ENCODE results near the gene GRIA4. TPM values are rescaled to one million over a fixed set of nuclear protein-coding genes. Genes with fewer than 3 reads are reported as not detected.

The GRIA4 gene
- total and polyA plus RNA-seq, 2 experiments from 2014 or later: 1.3 to 3.7 TPM

DNA sequence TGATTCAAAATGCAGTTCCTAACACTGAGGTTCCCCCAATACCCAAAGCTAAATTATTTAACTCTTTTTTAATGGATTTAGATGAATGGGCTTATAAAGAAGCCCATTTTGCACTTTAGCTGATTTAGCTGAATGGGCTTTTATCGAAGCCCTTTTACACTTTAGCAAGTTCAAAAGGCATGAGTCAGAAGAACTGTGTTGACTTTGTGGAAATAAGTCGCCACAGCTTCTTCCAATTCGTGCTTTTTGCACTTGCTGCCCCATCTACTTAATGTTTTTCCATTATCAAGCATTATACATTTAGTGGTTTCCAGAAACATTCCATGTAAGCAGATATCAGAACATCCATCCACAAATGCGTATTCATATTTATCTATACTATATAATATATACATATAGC lies 20.5 kb upstream of the GRIA4 start:
- Histone ChIP-seq H3K79me2 (no peaks in the 10 kb centered on the region), H3K9me2 (replicated peaks; ENCODE audit: insufficient read depth) (no peaks in the 10 kb centered on the region), H2AFZ (no peak overlapping the region), H3K27me3 (no peaks in the 10 kb centered on the region), H3K4me2 (no peak overlapping the region), H3K4me3 (no peak overlapping the region), H3K27ac (no peak overlapping the region), H3K36me3 (replicated peaks; ENCODE audit: insufficient read depth, low read depth) (no peaks in the 10 kb centered on the region), H3K9me3 (ENCODE audit: low read depth) (no peaks in the 10 kb centered on the region), H4K20me1 (ENCODE audit: insufficient read depth, poor library complexity, severe bottlenecking) (no peaks in the 10 kb centered on the region), H3K4me1 (ENCODE audit: insufficient read depth) (no peaks in the 10 kb centered on the region)
- no peak for DNase-seq (ENCODE audit: low spot score)
- 76% methylated on average over 4 of the region's 4 CpGs for WGBS (ENCODE audit: low lambda C conversion rate, missing lambda C conversion rate)
- TF ChIP-seq, protein P1, sequence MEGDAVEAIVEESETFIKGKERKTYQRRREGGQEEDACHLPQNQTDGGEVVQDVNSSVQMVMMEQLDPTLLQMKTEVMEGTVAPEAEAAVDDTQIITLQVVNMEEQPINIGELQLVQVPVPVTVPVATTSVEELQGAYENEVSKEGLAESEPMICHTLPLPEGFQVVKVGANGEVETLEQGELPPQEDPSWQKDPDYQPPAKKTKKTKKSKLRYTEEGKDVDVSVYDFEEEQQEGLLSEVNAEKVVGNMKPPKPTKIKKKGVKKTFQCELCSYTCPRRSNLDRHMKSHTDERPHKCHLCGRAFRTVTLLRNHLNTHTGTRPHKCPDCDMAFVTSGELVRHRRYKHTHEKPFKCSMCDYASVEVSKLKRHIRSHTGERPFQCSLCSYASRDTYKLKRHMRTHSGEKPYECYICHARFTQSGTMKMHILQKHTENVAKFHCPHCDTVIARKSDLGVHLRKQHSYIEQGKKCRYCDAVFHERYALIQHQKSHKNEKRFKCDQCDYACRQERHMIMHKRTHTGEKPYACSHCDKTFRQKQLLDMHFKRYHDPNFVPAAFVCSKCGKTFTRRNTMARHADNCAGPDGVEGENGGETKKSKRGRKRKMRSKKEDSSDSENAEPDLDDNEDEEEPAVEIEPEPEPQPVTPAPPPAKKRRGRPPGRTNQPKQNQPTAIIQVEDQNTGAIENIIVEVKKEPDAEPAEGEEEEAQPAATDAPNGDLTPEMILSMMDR (IDR thresholded peaks at IDR 0.05; ENCODE audit: poor library complexity): no peak
- TF ChIP-seq EZH2 (IDR thresholded peaks at IDR 0.05; ENCODE audit: borderline replicate concordance) (no peak), EZH2phosphoT487 (IDR thresholded peaks at IDR 0.05; ENCODE audit: low read depth, severe bottlenecking, unreplicated experiment) (no peak)

DNA sequence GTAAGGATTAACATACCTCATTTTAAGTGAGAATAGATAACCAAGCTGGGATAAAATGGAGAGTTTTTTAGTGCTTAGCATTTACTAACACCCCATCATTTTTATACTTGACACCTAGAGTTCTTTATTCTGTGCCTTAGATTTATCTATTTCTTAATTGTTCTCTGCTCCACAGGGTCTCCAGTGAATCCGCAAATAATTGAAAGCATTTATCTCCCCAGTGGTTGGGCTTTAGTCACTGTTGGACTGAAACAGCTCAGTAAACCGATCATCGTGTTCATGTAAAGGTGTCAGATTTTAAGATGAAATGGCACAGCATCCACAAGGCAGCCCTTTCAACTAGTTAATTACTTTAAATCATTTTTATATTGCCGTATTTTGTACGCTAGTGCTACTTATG lies 17.8 kb upstream of the GRIA4 start:
- no peaks in the 10 kb centered on the region for H3K9me3 ChIP-seq (ENCODE audit: low read depth)
- no peaks in the 10 kb centered on the region for H3K36me3 ChIP-seq (replicated peaks; ENCODE audit: insufficient read depth, low read depth)
- H3K4me1 ChIP-seq (ENCODE audit: insufficient read depth): no peaks in the 10 kb centered on the region
- H3K79me2 ChIP-seq: no peaks in the 10 kb centered on the region
- H3K4me2 ChIP-seq: no peak overlapping the region
- no peaks in the 10 kb centered on the region for H3K27me3 ChIP-seq
- H3K9me2 ChIP-seq (replicated peaks; ENCODE audit: insufficient read depth): no peaks in the 10 kb centered on the region
- no peak overlapping the region for H3K4me3 ChIP-seq
- no peaks in the 10 kb centered on the region for H4K20me1 ChIP-seq (ENCODE audit: insufficient read depth, poor library complexity, severe bottlenecking)
- TF ChIP-seq, protein P1 (IDR thresholded peaks at IDR 0.05; ENCODE audit: poor library complexity): no peak
- TF ChIP-seq EZH2 (IDR thresholded peaks at IDR 0.05; ENCODE audit: borderline replicate concordance) (no peak), EZH2phosphoT487 (IDR thresholded peaks at IDR 0.05; ENCODE audit: low read depth, severe bottlenecking, unreplicated experiment) (no peak)
- no peak overlapping the region for H3K27ac ChIP-seq
- DNase-seq (ENCODE audit: low spot score): no peak
- WGBS (ENCODE audit: low lambda C conversion rate, missing lambda C conversion rate): 56% methylated on average over 5 of the region's 5 CpGs
- H2AFZ ChIP-seq: no peak overlapping the region

DNA sequence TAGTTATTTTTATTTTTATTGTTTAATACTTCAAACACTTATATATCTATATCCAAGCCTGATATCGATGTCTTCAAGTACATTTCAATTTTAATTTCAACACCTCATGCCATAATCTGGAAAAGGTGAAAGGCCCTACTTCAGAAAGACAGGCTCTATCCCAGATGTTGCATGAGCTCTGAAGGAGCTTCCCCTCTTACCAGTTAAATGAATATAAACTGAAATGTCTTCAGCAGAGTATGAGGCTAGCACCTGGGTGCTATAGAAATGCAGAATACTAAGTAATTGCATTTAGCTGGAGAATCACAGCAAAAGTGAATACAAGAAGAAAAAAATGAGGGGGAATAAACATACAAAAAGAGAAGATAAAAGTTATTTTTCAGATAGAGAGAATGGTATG lies 11.5 kb upstream of the GRIA4 start:
- no peak for DNase-seq (ENCODE audit: low spot score)
- WGBS (ENCODE audit: low lambda C conversion rate, missing lambda C conversion rate): 96% methylated on average over 1 of the region's 1 CpG
- Histone ChIP-seq H3K36me3 (replicated peaks; ENCODE audit: insufficient read depth, low read depth) (no peaks in the 10 kb centered on the region), H3K9me2 (replicated peaks; ENCODE audit: insufficient read depth) (no peaks in the 10 kb centered on the region), H3K27ac (no peak overlapping the region), H3K27me3 (peaks cover 2% of the 10 kb centered on the region), H2AFZ (no peak overlapping the region), H3K9me3 (ENCODE audit: low read depth) (no peaks in the 10 kb centered on the region), H3K4me1 (ENCODE audit: insufficient read depth) (no peaks in the 10 kb centered on the region), H3K4me2 (no peak overlapping the region), H3K79me2 (no peaks in the 10 kb centered on the region), H4K20me1 (ENCODE audit: insufficient read depth, poor library complexity, severe bottlenecking) (no peaks in the 10 kb centered on the region), H3K4me3 (no peak overlapping the region)
- TF ChIP-seq EZH2phosphoT487 (IDR thresholded peaks at IDR 0.05; ENCODE audit: low read depth, severe bottlenecking, unreplicated experiment) (no peak), EZH2 (IDR thresholded peaks at IDR 0.05; ENCODE audit: borderline replicate concordance) (no peak)
- TF ChIP-seq, protein P1 (IDR thresholded peaks at IDR 0.05; ENCODE audit: poor library complexity): no peak

DNA sequence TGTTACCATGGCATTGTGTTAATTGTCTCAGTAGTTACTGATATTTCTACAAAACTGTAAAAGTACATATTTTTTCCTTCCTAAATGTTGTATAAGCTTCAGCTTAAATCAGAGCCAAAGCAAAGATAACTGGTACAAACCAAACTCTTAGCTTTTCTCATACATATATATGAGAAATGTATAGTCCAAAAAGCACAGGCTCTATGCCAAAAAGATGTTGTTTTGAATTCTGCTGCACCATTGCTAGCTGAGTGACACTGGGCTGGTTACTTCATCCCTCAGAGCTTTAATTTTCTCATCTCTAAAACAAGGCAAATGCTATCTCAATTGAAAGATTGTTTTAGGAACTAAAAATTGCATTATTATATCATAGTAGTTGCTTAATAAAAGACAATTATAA lies 6.7 kb upstream of the GRIA4 start:
- Histone ChIP-seq H3K4me3 (no peak overlapping the region), H3K4me2 (no peak overlapping the region)

More for the DNA sequence above, 6.7 kb upstream of the GRIA4 start:
- Histone ChIP-seq H3K36me3 (replicated peaks; ENCODE audit: insufficient read depth, low read depth) (no peaks in the 10 kb centered on the region), H3K79me2 (no peaks in the 10 kb centered on the region), H3K27ac (no peak overlapping the region), H4K20me1 (ENCODE audit: insufficient read depth, poor library complexity, severe bottlenecking) (no peaks in the 10 kb centered on the region), H3K9me3 (ENCODE audit: low read depth) (no peaks in the 10 kb centered on the region), H3K27me3 (peaks cover 7% of the 10 kb centered on the region), H3K4me1 (ENCODE audit: insufficient read depth) (no peaks in the 10 kb centered on the region), H2AFZ (no peak overlapping the region), H3K9me2 (replicated peaks; ENCODE audit: insufficient read depth) (no peaks in the 10 kb centered on the region)
- no peak for DNase-seq (ENCODE audit: low spot score)
- TF ChIP-seq EZH2 (IDR thresholded peaks at IDR 0.05; ENCODE audit: borderline replicate concordance) (no peak), EZH2phosphoT487 (IDR thresholded peaks at IDR 0.05; ENCODE audit: low read depth, severe bottlenecking, unreplicated experiment) (no peak)
- TF ChIP-seq, protein P1 (IDR thresholded peaks at IDR 0.05; ENCODE audit: poor library complexity): no peak
